ENCODE results near the gene CPSF2. TPM values are rescaled to one million over a fixed set of nuclear protein-coding genes. Genes with fewer than 3 reads are reported as not detected.

CPSF2 gene
- total and polyA plus RNA-seq, 10 of the 15 experiments (the other 5 are each of a cell fraction or from before 2014, with no cell fraction given) = 18.2 to 71.8 (median 47.0) TPM

DNA sequence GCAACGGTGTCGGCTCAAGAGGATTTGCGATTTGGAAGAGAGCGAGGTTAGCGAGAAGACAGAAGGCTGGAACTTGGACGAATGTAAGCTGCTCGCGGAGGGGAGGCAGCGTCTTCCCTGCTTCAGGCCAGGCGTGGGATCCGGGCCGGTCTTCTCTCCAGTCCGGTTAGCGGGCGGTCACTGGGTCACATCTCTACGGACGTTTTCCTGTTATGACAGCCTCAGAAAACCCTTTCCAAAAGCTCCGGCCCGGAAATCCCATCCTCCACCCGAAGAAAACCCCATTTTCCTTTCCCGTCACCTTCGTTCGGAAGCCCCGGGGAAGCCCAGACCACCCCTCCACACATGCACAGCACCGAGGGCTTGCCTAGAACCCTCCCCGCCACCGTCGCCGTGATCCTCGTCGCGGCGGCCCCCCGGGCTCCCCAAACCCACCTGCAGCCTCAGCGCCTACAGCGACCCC lies 531 bp upstream of the CPSF2 start (continued):
- TF ChIP-seq CUX1 (IDR thresholded peaks at IDR 0.05; ENCODE audit: insufficient replicate concordance, low read depth, low read length) (no peak), ZNF207 (IDR thresholded peaks at IDR 0.05; ENCODE audit: borderline replicate concordance) (no peak), CREB1 (IDR thresholded peaks at IDR 0.05; ENCODE audit: low read depth) (no peak), TARDBP (IDR thresholded peaks at IDR 0.05; ENCODE audit: borderline replicate concordance) (no peak), RCOR1 (conservative IDR thresholded peaks at IDR 0.05; ENCODE audit: low read depth, low read length) (no peak), NFIC (IDR thresholded peaks at IDR 0.05; ENCODE audit: low read depth, low read length) (no peak), POLR2AphosphoS5 (IDR thresholded peaks at IDR 0.05; ENCODE audit: low read length) (no peak), RB1 (IDR thresholded peaks at IDR 0.05; ENCODE audit: borderline replicate concordance) (no peak), BCL11A (IDR thresholded peaks at IDR 0.05; ENCODE audit: low read depth, low read length) (0 out of 2 replicates have a peak, but pooled peaks have one; percentile 1), RBBP5 (conservative IDR thresholded peaks at IDR 0.05) (no peak), ZNF274 (IDR thresholded peaks at IDR 0.05; ENCODE audit: insufficient read depth, insufficient read length) (no peak), CBFB (IDR thresholded peaks at IDR 0.05; ENCODE audit: low read depth) (no peak), POLR2A (IDR thresholded peaks at IDR 0.05; ENCODE audit: low read depth, low read length) (peak; percentile 91; the same call in 1 of the 2 replicates), E4F1 (IDR thresholded peaks at IDR 0.05; ENCODE audit: borderline replicate concordance, partially characterized antibody) (no peak), SUZ12 (IDR thresholded peaks at IDR 0.05; ENCODE audit: unreplicated experiment) (no peak)
- TF ChIP-seq, protein P1, sequence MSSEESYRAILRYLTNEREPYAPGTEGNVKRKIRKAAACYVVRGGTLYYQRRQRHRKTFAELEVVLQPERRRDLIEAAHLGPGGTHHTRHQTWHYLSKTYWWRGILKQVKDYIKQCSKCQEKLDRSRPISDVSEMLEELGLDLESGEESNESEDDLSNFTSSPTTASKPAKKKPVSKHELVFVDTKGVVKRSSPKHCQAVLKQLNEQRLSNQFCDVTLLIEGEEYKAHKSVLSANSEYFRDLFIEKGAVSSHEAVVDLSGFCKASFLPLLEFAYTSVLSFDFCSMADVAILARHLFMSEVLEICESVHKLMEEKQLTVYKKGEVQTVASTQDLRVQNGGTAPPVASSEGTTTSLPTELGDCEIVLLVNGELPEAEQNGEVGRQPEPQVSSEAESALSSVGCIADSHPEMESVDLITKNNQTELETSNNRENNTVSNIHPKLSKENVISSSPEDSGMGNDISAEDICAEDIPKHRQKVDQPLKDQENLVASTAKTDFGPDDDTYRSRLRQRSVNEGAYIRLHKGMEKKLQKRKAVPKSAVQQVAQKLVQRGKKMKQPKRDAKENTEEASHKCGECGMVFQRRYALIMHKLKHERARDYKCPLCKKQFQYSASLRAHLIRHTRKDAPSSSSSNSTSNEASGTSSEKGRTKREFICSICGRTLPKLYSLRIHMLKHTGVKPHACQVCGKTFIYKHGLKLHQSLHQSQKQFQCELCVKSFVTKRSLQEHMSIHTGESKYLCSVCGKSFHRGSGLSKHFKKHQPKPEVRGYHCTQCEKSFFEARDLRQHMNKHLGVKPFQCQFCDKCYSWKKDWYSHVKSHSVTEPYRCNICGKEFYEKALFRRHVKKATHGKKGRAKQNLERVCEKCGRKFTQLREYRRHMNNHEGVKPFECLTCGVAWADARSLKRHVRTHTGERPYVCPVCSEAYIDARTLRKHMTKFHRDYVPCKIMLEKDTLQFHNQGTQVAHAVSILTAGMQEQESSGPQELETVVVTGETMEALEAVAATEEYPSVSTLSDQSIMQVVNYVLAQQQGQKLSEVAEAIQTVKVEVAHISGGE (CRISPR knock-in tag; IDR thresholded peaks at IDR 0.05) = no peak
- TF ChIP-seq, protein P2, sequence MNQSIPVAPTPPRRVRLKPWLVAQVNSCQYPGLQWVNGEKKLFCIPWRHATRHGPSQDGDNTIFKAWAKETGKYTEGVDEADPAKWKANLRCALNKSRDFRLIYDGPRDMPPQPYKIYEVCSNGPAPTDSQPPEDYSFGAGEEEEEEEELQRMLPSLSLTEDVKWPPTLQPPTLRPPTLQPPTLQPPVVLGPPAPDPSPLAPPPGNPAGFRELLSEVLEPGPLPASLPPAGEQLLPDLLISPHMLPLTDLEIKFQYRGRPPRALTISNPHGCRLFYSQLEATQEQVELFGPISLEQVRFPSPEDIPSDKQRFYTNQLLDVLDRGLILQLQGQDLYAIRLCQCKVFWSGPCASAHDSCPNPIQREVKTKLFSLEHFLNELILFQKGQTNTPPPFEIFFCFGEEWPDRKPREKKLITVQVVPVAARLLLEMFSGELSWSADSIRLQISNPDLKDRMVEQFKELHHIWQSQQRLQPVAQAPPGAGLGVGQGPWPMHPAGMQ (IDR thresholded peaks at IDR 0.05; ENCODE audit: borderline replicate concordance) = no peak

Data from GM12878 (cell line).